NT2/D1 (cell line): ENCODE results near the gene MPZ.

Source experiments
- DNase-seq: peaks from one replicate; pipeline ENCODE4 v3.0.0-alpha.2; 2011; ENCODE audit warnings: low read depth, low spot score
- H3K27me3 ChIP-seq: 2 replicates; pipeline ENCODE4 v1.6.0; 2011; ENCODE audit warnings: mild to moderate bottlenecking; ENCODE audit not compliant: insufficient read length, insufficient read depth
- H3K36me3 ChIP-seq: 2 replicates; pipeline ENCODE4 v1.6.1; 2011; ENCODE audit warnings: mild to moderate bottlenecking, low read length, mixed read lengths; ENCODE audit not compliant: insufficient read depth, insufficient read length
- H3K4me1 ChIP-seq: 2 replicates; pipeline ENCODE4 v1.5.1; 2011; ENCODE audit not compliant: insufficient read depth, insufficient read length
- H3K4me3 ChIP-seq: 2 replicates; pipeline ENCODE4 v1.5.1; 2011; ENCODE audit warnings: low read depth; ENCODE audit not compliant: insufficient read length
- H3K9ac ChIP-seq: 2 replicates; pipeline ENCODE4 v1.6.0; 2011; ENCODE audit warnings: low read depth; ENCODE audit not compliant: insufficient read length
- H3K9me3 ChIP-seq: 2 replicates; pipeline ENCODE4 v1.5.1; 2011; ENCODE audit warnings: mild to moderate bottlenecking, low read length; ENCODE audit not compliant: insufficient read depth
- SUZ12 ChIP-seq: IDR thresholded peaks from 2 replicates; pipeline ENCODE4 v1.6.1; 2011; ENCODE audit not compliant: insufficient read length, insufficient read depth; ENCODE audit errors: extremely low read depth
- YY1 ChIP-seq: IDR thresholded peaks from 2 replicates; pipeline ENCODE4 v1.6.1; 2011; ENCODE audit not compliant: insufficient read length, insufficient read depth
- ZNF274 ChIP-seq: IDR thresholded peaks from 2 replicates; pipeline ENCODE4 v1.6.1; 2011; ENCODE audit warnings: mild to moderate bottlenecking, low read depth, low read length

MPZ gene

GRCh38 chr1:161298116-161298515 is 11.7 kb downstream of the MPZ start:
- H3K4me1 ChIP-seq = no peaks in the 10 kb centered on the region
- H3K4me3 ChIP-seq = no peak overlapping the region
- H3K36me3 ChIP-seq = no peaks in the 10 kb centered on the region
- no peak overlapping the region for H3K9ac ChIP-seq
- TF ChIP-seq YY1 = no peak
- TF ChIP-seq SUZ12 = no peak
- DNase-seq = no peak
- no peaks in the 10 kb centered on the region for H3K27me3 ChIP-seq
- no peaks in the 10 kb centered on the region for H3K9me3 ChIP-seq

GRCh38 chr1:161297415-161297814 is 12.4 kb downstream of the MPZ start:
- no peak for TF ChIP-seq YY1
- TF ChIP-seq ZNF274 = no peak
- Histone ChIP-seq H3K27me3 (no peaks in the 10 kb centered on the region), H3K9ac (no peak overlapping the region), H3K4me1 (no peaks in the 10 kb centered on the region), H3K4me3 (no peak overlapping the region), H3K36me3 (no peaks in the 10 kb centered on the region), H3K9me3 (no peaks in the 10 kb centered on the region)
- DNase-seq = no peak

- no peaks in the 10 kb centered on the region for H3K27me3 ChIP-seq
- H3K4me1 ChIP-seq = peaks cover 4% of the 10 kb centered on the region
- no peaks in the 10 kb centered on the region for H3K36me3 ChIP-seq
- TF ChIP-seq SUZ12 = no peak
- no peak for TF ChIP-seq ZNF274
- no peak for TF ChIP-seq YY1
- no peak overlapping the region for H3K4me3 ChIP-seq
- no peak overlapping the region for H3K9ac ChIP-seq
- DNase-seq = no peak
- H3K9me3 ChIP-seq = no peaks in the 10 kb centered on the region
Observed at GRCh38 chr1:161290779-161291178, 19.0 kb downstream of the MPZ start.

GRCh38 chr1:161287482-161288054 is 22.2 kb downstream of the MPZ start:
- H3K27me3 ChIP-seq = no peaks in the 10 kb centered on the region
- peaks cover 8% of the 10 kb centered on the region for H3K4me1 ChIP-seq
- no peak overlapping the region for H3K9ac ChIP-seq
- no peaks in the 10 kb centered on the region for H3K36me3 ChIP-seq
- no peak for DNase-seq
- H3K4me3 ChIP-seq = no peak overlapping the region
- 0 out of 2 replicates have a peak, but pooled peaks cover 2% of the 10 kb centered on the region for H3K9me3 ChIP-seq
- TF ChIP-seq SUZ12 (no peak), YY1 (no peak), ZNF274 (no peak)

- H3K4me1 ChIP-seq = peaks cover 8% of the 10 kb centered on the region
- no peak overlapping the region for H3K4me3 ChIP-seq
- DNase-seq = no peak
- TF ChIP-seq SUZ12 (no peak), YY1 (no peak), ZNF274 (no peak)
- no peaks in the 10 kb centered on the region for H3K36me3 ChIP-seq
- 0 out of 2 replicates have a peak, but pooled peaks cover 5% of the 10 kb centered on the region for H3K9me3 ChIP-seq
- no peaks in the 10 kb centered on the region for H3K27me3 ChIP-seq
- no peak overlapping the region for H3K9ac ChIP-seq
Observed at GRCh38 chr1:161285521-161285920, 24.2 kb downstream of the MPZ start.

GRCh38 chr1:161285113-161285512 is 24.7 kb downstream of the MPZ start:
- TF ChIP-seq YY1 (no peak), SUZ12 (no peak), ZNF274 (no peak)
- Histone ChIP-seq H3K4me3 (no peak overlapping the region), H3K9me3 (0 out of 2 replicates have a peak, but pooled peaks cover 5% of the 10 kb centered on the region), H3K4me1 (peaks cover 8% of the 10 kb centered on the region), H3K27me3 (no peaks in the 10 kb centered on the region), H3K36me3 (no peaks in the 10 kb centered on the region), H3K9ac (no peak overlapping the region)
- DNase-seq = no peak

GRCh38 chr1:161282991-161283390 is 26.8 kb downstream of the MPZ start:
- DNase-seq = no peak
- H3K9me3 ChIP-seq = 0 out of 2 replicates have a peak, but pooled peaks cover 5% of the 10 kb centered on the region
- no peaks in the 10 kb centered on the region for H3K36me3 ChIP-seq
- TF ChIP-seq ZNF274 (no peak), YY1 (no peak), SUZ12 (no peak)
- H3K4me1 ChIP-seq = peaks cover 4% of the 10 kb centered on the region
- no peak overlapping the region for H3K4me3 ChIP-seq
- H3K9ac ChIP-seq = no peak overlapping the region
- H3K27me3 ChIP-seq = no peaks in the 10 kb centered on the region

- H3K27me3 ChIP-seq = no peaks in the 10 kb centered on the region
- DNase-seq = no peak
Observed at GRCh38 chr1:161274874-161275273, 34.9 kb downstream of the MPZ start.

More at GRCh38 chr1:161274874-161275273, 34.9 kb downstream of the MPZ start:
- TF ChIP-seq YY1 (no peak), SUZ12 (no peak), ZNF274 (no peak)
- H3K9ac ChIP-seq = no peak overlapping the region
- no peaks in the 10 kb centered on the region for H3K9me3 ChIP-seq
- H3K36me3 ChIP-seq = no peaks in the 10 kb centered on the region
- H3K4me3 ChIP-seq = no peak overlapping the region
- peaks cover 3% of the 10 kb centered on the region for H3K4me1 ChIP-seq
